PC-9 (cell line): ENCODE measurements around the gene ABAT.
A peak's percentile ranks its signal among the peaks of the same experiment; 100 is the strongest.

Experiments used
- CTCF ChIP-seq: fragments of 200-600 bp; sonication (generic); conservative IDR thresholded peaks from 2 replicates; pipeline ENCODE4 v1.6.1; 2017; ENCODE audit warnings: mixed run types, antibody characterized with exemption, mild to moderate bottlenecking, moderate library complexity
- EZH2 ChIP-seq: fragments of 200-600 bp; sonication (generic); IDR thresholded peaks from 2 replicates; pipeline ENCODE4 v1.8.0; 2017; ENCODE audit warnings: antibody characterized with exemption, low read depth

- TF ChIP-seq CTCF (peak; percentile 69), EZH2 (no peak)
Observed at GRCh38 chr16:8660841-8661301, 13.5 kb upstream of the ABAT start.
